AG04449 (cell line): ENCODE results near the gene ZNF217.
"Not testable (repeated sequence)": the region's sequence is repeated elsewhere in the genome, so short reads cannot be mapped to it uniquely, and the experiment has no call there.

Experiments used
- CTCF ChIA-PET: fragments of 350-600 bp; formaldehyde crosslinking; extraction: SDS; loops from one replicate; lab custom pipeline; 2021; ENCODE audit warnings: antibody characterized with exemption; lab: Yijun Ruan, JAX
- POLR2A ChIA-PET: fragments of 400-600, 350-600 bp; formaldehyde crosslinking; extraction: SDS; loops from one replicate; lab custom pipeline; 2020; ENCODE audit warnings: antibody characterized with exemption, inconsistent platforms; lab: Yijun Ruan, JAX
- DNase-seq: peaks from one replicate; pipeline ENCODE4 v3.0.0-alpha.2; 2010; ENCODE audit warnings: low read depth, low spot score
- H3K4me3 ChIP-seq: 2 replicates; pipeline ENCODE4 v1.5.1; 2011; ENCODE audit warnings: low read depth, mild to moderate bottlenecking, control low read depth, low read length
- CTCF ChIP-seq: IDR thresholded peaks from one replicate; pipeline ENCODE4 v1.5.1; 2011; ENCODE audit warnings: mild to moderate bottlenecking, moderate library complexity, low read length, control low read depth, inconsistent platforms; ENCODE audit not compliant: insufficient read depth; ENCODE audit errors: missing control alignments

ZNF217 gene

GRCh38 chr20:53609491-53610445, 16.1 kb upstream of the ZNF217 start:
- no peak for TF ChIP-seq CTCF
- CTCF ChIA-PET = interaction anchor here (1.4 kb wide), 1 partner anchor 12 kb away, joined by 9 read pairs; no protein-coding TSS in a partner anchor
- no peak for DNase-seq
- POLR2A ChIA-PET = no interaction called here
- H3K4me3 ChIP-seq = no peak overlapping the region

DNA sequence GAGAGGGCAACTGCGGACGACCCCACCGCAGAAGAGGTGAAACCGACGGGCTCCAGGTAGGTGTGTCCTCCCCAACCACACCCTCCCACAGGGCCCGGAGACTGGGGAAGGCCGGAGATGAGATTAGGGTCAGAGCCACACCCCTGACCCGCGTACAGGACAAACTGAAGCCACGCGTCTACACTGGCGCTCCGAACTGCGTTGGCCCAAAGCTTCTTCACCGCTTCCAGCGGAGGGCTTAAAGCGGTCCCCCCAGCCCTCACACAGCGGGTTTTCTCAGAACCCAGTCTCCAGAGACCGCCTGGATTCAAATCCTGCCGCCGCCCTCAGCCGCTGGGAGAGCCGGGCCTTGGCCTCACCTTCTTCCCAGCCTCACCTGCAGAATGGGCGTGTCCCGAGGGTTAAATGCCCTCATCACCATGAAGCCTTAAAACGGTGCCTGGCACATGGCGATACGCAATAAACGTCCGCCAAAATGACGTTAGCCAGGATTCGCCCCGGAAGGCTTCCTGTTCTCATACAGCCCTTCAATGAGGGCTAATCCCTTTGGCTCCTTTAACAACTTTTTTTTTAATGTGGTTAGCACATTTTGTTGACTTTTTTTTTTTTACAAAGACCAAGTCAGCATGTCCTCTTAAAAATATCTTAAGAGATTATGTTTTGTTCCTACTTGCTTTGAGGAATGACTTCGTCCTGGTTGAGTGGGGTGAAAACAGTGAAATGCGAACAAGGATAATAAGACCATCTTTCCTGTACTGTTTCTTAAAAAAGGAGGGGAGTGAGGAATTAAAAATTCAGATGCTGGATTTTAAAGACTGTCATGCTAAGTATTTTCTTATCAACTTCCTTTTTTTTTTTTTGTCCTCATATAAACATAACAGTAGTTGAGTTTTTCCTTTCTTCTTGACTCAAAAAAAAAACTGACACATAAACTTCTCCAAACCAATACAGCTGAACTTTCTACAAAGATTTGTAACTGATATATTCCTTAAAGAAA, 15.1 kb upstream of the ZNF217 start:
- ChIA-PET POLR2A (no interaction called here), CTCF (interaction anchor here (1.4 kb wide), 1 partner anchor 13 kb away, joined by 9 read pairs; no protein-coding TSS in a partner anchor)
- no peak for DNase-seq
- no peak for TF ChIP-seq CTCF
- no peak overlapping the region for H3K4me3 ChIP-seq

- no peak overlapping the region for H3K4me3 ChIP-seq
- DNase-seq = no peak
- ChIA-PET POLR2A (no interaction called here), CTCF (no interaction called here)
- no peak for TF ChIP-seq CTCF
Measured at GRCh38 chr20:53608071-53608455, 14.4 kb upstream of the ZNF217 start.

DNA sequence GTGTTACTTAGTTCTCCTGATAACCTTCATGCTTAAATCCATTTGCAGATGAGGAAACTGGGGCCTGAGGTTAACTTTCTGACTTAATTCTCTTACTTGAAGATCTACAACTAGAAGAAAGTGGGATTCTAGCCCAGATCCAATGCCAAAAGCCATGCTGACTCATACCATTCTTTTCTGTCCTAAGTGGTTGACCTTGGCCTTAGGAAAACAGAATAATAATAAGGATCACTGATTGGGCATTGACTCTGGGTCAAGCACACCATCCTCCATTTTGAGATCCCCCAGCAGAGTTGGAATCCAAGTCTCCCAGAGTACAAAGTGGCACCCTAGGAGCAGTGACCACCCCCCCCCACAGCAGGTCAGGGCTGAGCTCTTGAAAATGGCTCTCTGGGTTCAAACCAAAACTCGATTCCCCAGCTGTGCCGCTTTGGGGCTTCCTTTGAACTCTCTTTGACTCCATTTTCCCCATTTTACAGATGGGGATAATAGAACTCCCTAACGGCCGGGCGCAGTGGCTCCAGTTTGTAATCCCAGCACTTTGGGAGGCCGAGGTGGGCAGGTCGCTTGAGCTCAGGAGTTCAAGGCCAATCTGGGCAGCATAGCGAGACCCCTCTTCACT, 12.8 kb upstream of the ZNF217 start:
- no peak overlapping the region for H3K4me3 ChIP-seq
- CTCF ChIA-PET = no interaction called here
- POLR2A ChIA-PET = no interaction called here
- TF ChIP-seq CTCF = no peak
- no peak for DNase-seq

GRCh38 chr20:53605401-53605800, 11.8 kb upstream of the ZNF217 start:
- DNase-seq, CTCF ChIA-PET, POLR2A ChIA-PET, H3K4me3 ChIP-seq: not testable (repeated sequence)

DNA sequence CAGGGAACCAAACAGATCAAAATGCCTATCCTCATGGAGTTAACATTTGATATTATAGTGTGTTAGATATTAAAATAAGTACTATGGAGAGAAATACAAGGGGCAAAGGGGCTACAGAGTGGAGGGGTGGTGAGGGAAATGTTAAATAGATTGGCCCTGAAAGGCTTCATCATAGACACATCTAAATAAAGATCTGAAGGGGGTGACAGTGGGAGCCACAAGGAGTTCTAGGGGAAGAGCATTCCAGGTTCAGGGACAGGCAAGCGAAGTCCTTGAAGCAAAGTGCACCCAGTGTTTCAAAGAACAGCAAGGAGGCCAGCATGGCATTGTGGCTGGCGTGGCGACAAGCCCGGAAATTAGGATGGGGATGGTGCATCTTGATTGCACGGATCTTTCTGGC, 11.2 kb upstream of the ZNF217 start:
- H3K4me3 ChIP-seq, DNase-seq, POLR2A ChIA-PET, CTCF ChIA-PET: not testable (repeated sequence)
